Skeletal muscle cell (primary cell): ENCODE measurements around the gene HNRNPAB.
"Not testable (repeated sequence)": the region's sequence is repeated elsewhere in the genome, so short reads cannot be mapped to it uniquely, and the experiment has no call there.

ENCODE experiments used
- DNase-seq: peaks from one replicate; pipeline ENCODE4 v3.0.0-alpha.2; 2010; ENCODE audit warnings: low read depth
- H3K4me3 ChIP-seq: 2 replicates; pipeline ENCODE4 v1.5.1; 2011; ENCODE audit warnings: low read depth, mild to moderate bottlenecking, control low read depth, low read length, moderate library complexity

HNRNPAB gene

DNA sequence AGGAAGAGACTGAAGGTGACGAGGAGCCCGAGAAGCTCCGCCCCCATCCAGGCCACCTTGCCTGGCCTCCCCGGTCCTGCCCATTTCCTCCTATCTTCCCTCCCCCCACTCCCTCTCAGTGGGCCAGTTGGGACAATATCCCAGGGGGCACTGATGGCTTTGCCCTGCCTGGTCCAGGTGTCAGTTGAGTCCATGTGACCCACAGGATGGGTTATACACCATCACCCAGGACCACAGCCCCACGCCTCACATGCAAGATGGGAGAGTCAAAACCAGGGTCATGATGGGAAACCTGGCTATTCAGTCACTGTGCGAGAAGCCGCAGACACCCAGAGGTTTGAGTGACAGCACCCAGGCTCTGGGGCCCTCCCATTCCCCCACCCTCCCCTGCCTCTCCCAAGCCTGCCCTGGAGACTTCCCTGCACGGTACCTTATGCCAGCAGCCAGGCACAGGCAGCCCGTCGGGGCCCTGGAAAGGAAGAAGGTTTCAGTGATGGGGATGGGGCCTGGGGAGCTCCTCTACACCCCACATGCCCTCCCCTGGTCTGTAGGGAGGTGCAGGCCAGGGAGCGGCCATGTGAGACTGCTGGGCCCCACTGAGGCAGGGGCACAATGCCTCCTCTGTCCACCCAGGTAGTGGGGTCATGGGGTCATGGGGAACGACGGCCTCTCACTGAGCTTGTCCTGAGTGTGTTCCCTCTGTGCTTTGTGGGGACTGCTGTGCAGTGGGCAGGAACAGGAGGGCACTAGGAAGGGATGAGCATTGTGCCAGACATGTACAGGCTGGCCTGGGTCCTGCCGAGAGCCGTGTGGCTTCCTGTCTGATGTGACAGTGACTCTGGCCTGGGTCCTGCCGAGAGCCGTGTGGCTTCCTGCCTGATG is 34.6 kb downstream of the HNRNPAB start:
- DNase-seq = no peak
- H3K4me3 ChIP-seq = no peak overlapping the region

DNA sequence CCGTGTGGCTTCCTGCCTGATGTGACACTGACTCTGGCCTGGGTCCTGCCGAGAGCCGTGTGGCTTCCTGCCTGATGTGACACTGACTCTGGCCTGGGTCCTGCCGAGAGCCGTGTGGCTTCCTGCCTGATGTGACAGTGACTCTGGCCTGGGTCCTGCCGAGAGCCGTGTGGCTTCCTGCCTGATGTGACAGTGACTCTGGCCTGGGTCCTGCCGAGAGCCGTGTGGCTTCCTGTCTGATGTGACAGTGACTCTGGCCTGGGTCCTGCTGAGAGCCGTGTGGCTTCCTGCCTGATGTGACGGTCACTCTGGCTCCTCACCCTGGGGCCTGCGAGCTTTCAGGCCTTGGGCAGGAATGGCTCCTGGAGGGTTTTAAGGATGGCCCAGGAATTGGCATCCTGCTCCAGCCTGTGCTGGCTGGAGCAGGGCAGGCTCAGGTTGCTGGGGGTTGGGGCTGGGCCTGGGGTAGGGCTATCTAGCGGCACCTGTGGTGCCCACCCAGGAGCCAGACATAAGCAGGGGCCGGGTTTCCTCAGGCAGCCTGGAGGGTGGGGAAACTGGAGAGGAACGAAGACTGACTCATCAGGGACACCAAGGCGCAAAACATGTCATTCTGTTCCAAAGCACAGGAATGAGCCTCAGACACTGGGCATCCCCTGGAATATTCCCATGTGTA is 35.4 kb downstream of the HNRNPAB start:
- DNase-seq, H3K4me3 ChIP-seq: not testable (repeated sequence)

DNA sequence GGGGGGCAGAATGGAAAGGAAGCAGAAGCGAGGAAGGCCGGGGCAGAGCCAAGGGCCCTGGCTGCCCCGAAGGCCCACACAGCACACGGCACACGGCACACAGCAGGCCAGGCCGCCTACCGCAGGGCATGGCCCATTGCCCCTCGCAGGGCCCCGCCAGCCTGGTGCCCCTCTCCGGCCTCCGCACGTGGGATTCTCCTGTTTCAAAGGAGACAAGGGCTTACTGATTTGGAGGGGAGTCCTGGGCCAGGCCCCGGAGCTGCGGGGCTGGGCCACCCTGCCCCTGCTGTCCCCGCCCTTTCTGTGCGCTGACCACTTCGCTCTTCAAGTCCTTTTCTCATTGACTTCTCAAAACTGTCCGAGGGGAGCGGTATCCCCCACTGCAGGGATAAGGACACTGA is 36.0 kb downstream of the HNRNPAB start:
- no peak overlapping the region for H3K4me3 ChIP-seq
- no peak for DNase-seq

DNA sequence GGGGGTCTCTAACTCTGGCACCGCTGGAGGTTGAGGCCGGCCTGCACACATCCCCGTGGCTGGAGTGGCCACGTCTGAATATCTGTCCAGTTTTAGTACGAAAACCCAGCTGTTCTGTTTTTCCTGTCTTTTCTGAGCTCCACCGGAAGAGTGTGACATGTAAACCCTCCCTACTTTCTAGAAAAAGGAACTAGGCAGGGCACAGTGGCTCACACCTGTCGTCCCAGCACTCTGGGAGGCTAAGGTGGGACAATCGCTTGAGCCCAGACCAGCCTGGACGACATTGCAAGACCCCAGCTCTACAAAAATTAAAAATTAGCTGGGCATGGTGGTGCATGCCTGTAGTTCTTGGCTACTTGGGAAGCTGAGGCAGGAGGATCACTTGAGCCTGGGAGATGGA is 36.4 kb downstream of the HNRNPAB start:
- no peak for DNase-seq
- H3K4me3 ChIP-seq = no peak overlapping the region

DNA sequence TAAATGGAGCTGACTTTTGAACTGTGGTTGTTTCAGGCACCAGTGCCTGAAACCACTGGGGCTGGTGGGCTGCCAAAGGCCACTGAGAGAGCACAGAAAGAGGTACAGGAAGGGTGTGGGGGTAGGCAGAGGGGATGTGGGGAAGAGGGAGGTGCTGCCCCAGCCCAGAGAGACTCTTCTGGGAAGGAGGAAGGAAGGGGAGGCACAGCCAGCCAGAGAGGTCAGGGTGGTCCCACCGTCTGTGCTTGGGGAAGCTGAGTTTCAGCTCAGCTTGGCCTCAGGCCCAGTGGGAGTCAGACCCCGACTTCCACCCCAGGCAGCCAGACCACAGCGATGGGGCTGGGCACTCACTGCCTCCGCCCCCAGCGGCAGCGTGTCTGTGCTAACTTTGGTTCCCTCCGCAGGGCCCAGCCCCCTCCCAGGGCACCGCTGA is 36.9 kb downstream of the HNRNPAB start:
- no peak overlapping the region for H3K4me3 ChIP-seq
- no peak for DNase-seq

DNA sequence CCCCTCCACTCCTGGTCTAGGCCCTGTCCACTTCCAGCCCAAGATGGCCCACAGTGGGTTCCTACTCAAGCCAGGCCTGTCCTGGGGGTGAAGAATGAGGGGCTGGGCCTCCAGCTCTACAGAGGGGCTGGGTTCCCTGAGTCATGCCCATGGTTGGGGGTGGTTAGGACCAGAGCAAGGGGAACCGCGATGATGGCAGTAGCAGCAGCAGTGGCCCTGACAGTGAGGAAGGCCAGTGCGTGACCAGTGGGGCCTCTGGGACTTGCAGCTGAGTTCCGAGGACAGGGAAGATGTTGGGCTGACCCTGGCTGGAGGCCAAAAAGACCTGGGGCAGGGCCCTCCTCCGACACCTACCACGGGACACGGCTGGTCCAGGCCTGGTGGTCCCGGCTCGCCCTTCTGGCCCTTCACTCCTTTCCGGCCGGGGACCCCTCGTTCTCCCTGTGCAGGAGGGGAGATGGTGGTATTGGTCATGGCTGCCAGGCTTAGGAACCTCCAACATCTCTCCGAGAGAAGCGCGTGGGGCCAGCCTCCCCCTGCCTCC is 37.4 kb downstream of the HNRNPAB start:
- no peak overlapping the region for H3K4me3 ChIP-seq
- DNase-seq = no peak

DNA sequence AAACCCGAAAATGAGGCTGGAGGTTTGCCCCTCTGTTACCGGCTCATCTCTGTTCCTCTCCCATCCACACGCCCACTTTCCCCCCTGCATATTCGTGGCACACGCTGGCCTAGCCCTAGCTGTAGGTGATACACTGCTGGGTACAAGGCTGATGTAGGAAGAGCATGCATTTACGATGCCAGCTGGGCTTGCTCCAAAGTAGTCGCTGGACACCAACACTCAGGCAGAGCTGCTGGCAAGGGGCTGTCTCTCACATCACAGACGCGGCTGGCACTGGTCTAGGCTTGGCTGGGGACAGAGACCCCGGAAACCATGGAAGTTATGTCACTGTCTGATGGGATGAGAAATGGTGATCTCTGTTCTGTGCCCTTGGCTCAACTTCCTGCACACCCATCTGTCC is 38.1 kb downstream of the HNRNPAB start:
- no peak overlapping the region for H3K4me3 ChIP-seq
- DNase-seq = no peak

DNA sequence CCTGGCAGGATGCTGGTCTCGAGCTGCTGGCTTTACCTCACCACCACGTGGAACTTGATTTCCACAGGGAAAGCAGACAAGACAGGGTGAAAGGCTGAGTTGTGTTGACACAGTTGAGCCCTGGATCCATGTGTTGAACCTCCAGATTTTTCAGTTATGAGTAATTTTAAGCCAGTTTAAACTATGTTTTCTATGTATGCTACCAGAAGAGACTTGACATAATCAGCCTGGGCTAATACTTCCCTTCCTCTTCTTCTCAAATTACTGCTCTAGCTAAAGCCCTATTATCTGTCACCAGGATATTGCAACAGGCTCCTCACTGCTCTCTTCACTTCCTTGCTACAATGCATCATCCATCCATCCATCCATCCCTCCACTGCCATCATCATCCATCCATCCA is 40.2 kb downstream of the HNRNPAB start:
- no peak overlapping the region for H3K4me3 ChIP-seq
- peak; percentile 25 for DNase-seq

DNA sequence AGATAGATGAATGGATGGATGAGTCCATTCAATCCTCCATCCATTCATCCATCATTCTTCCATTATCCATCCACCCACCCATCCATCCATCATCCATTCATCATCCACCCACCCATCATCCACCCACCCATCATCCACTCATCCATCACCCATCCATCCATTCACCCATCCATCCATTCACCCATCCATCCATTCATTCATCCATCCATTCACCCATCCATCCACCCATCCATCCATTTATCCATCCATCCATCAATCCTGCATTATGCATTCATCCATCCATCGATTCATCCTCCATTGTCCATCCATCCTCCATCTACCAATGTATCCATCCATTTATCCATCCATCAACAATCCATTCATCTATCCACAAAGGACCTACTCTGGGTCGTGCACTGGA is 41.1 kb downstream of the HNRNPAB start:
- no peak overlapping the region for H3K4me3 ChIP-seq
- no peak for DNase-seq

DNA sequence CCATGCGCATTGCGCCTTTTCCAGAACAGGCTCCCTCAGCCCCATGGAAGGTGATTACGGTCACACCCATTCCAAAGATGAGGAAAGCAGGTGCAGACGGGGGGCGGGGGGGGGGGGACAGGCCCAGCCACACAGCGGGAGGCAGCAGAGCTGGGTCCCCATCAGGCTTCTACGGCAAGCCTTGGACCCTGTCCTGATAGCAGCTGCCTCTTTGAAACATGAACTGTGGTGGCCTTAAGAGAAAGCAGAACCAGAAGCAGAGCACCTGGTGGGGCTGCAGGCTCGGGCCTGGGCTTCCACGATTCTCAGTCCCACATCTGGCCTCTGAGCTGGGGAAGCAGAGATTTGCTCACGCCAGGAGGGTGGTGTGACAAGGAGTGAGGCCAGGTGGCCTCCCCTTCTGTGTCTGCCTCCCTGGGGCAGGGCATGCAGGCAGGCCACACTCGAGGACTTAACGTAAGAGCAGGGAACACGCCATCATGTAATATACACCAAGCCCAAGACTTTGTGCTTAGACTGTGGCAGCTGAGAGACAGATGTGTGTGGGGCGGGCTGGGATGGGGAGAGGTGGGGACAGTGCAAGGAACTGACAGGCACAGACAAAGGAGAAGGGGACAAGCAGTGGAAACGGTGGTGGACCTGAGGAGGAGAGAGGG is 42.4 kb downstream of the HNRNPAB start:
- H3K4me3 ChIP-seq = no peak overlapping the region
- no peak for DNase-seq

DNA sequence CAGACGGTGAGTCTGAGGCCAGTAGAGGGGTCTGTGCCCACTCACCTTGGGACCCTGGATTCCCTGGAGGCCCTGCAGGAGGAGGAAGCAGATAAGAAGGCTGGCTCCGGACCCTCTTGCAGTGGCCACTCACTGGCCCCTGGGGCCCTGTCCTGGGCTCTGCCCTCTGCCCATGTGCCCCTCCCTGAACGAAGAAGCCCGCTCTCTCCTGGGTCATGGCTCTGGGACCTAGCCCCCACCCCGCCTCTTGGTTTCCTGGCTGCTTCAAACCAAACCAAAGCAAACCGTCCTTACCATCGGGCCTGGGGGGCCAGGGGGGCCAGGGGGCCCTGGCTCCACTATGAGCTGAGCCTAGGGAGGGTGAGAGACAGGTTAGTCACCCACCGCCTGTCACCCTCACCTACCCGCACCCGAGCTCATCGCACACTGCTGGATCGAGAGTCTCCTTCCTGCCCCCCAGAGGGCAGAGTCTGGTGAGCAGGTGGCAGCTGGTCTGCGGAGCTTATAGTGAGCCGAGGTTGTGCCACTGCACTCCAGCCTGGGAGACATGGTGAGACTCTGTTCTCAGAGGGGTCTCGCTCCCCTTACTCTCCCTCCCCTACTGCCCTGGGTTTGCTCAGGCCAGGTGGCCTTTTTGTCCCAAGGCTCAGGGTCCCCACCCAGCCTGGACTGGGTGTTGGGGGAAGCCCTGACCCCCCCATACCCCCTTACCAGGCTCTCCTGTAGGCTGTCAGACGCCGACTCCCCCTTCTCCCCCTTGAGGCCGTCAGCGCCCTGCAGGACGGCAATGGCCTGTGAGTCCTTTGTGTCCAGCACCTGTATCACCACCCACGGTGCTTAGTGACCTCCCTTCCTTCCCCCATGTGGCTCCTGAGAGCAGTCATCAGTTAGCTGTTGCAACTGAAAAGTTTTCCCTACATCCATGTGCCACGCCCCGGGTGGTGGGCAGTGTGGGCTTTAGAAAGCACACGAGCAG is 43.4 kb downstream of the HNRNPAB start:
- DNase-seq = no peak
- H3K4me3 ChIP-seq = no peak overlapping the region

DNA sequence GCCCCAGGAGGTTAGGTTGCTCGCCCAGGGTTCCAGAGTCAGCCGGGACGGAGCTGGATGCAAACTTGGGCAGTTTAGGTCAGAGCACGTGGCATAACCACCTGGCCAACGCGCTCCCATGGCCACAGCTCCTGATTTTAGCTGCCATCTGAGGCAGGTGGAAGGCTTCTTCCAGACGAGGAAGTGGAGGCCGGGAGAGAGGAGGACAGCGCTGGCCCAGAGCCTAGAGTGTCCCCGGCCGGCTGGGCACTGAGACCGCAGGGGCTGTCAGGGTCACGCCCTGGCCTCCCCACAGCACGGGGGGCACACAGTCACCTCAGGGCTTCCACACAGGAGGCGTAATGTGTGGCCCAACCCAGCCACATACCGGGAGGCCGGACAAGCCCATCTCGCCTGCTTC is 44.4 kb downstream of the HNRNPAB start:
- no peak for DNase-seq
- H3K4me3 ChIP-seq = no peak overlapping the region

DNA sequence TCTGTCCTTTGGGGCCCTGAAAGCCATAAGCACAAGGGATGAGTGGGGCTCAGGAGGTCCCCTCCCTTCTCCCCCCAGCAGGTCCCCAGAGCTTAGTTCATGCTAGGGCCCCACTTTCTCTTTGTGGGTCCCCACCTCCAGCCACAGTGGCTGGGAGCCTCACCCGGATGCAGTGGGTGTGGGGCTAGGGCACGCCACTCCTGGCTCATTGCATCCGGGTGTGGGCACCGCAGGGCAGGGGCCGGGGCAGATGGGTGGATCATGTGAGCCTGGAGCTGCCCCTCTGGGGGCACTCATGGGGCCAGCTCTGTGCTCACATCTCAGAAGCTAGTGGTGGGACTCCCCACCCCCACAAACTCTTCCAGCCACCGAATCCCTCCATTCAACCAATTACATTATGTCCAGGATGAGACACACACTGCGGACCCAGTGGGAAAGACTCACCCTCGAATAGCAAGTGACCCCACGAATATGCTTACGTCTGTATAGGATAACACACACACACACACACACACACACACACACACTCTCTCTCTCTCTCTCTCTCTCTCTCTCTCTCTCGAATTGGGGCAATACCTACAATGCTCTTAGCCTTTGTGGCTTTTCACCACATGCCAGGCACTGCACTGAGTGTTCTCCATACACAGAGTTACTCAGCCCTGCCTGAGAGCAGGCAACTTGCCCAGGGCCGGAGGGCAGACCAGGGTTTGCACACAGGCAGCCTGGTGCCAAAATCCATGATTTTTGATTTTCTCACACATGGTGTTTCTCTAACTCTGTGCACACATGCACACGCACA is 45.1 kb downstream of the HNRNPAB start:
- DNase-seq = peak; percentile 27
- H3K4me3 ChIP-seq = no peak overlapping the region

DNA sequence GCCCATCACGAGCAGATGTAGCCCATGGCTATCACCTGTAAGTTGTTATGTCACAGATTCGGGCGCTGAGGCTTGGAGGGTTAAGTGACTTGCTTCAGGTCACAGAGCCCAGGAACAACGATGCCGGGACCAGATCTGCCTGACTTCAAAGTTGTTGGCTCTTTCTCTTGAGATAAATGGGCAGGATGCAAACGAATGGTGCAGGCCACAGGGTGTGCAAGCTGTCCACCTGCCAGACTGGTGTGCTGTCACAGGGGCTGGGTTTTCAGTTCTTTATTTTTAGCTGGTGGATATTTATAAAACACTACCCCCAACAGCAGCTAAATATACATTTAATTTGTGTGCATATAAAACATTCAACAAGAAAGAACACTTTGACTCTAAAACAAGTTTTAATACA is 45.9 kb downstream of the HNRNPAB start:
- H3K4me3 ChIP-seq = no peak overlapping the region
- no peak for DNase-seq

DNA sequence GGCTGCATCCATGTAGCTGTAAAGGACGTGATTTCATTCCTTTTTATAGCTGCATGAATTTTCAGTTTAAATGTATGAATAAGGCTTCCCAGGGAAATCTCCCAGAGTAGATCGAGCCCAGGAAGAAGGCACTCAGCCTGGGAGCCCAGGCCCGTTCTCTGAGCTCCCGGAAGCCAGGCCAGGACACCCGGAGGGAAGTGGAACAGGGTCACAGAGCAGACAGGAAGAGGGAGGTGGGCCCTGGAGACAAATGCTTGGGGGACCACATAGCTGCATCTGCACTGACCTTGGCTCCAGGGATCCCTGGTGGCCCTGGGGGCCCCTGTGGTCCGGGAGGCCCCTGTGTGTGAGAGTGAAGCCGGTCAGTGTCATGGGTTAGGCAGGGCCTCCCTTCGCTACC is 47.9 kb downstream of the HNRNPAB start:
- DNase-seq = no peak
- H3K4me3 ChIP-seq = no peak overlapping the region

DNA sequence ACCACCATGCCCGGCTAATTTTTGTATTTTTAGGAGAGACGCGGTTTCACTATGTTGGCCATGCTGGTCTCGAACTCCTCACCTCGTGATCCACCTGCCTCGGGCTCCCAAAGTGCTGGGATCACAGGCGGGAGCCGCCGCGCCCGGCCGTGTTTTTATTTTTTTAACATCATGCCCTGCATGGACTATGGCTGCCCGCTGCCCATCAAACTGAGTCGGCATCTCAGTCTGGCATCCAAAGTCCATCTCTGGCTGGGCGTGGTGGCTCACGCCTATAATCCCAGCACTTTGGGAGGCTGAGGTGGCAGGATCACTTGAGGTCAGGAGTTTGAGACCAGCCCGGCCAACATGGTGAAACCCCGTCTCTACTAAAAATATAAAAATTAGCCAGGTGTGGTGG is 49.3 kb downstream of the HNRNPAB start:
- not testable (repeated sequence) for DNase-seq

DNA sequence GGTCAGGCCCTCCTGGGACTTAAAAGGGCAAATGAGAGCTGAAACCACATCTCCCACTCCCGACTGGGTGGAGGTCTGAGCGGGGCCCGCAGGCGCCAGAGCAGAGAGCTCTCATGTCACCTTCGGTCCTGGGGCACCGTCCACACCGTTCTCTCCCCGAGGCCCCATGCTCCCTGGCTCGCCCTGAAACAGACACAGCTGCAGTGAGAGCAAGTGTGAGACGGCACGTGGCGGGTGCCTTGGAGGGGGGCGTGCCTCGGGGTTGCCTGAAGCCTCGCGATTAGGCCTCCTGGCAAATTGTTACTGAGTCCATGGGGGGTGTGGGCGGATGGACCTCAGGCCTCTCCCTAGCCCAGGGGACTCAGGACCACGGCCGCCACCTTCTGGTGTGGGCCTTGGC is 52.4 kb downstream of the HNRNPAB start:
- DNase-seq = no peak
- H3K4me3 ChIP-seq = no peak overlapping the region

More for the DNA sequence above, 49.3 kb downstream of the HNRNPAB start:
- not testable (repeated sequence) for H3K4me3 ChIP-seq

DNA sequence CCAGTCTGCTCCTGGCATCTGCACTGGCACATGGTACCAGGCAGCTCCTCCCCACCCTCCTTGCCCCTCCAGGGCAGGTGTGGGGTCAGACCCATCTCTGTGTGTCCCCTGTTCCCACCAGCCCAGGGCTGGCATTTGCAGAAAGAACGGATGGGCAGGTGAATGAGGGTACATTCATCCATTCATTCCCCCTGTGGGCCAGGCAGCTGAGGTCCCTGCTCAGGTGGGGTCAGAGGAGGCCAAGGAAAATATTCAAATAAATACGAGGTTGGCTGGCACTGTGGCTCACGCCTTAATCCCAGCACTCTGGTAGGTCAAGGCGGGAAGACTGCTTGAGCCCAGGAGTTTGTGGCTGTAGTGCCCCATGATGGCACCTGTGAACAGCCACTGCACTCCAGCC is 53.3 kb downstream of the HNRNPAB start:
- H3K4me3 ChIP-seq = no peak overlapping the region
- no peak for DNase-seq
